Activated T-helper 1 cell treated with anti-CD3 and anti-CD28 coated beads, Interleukin-12 subunit alpha, Interleukin-12 subunit beta, Interleukin-2, Interleukin-4 antibody, amounts not matched to agents 30 ng/mL and 10 ng/mL and 1 ng/mL, durations not matched to agents 14 hours and 24 hours and 36 hours (primary cell): ENCODE data around the gene CFAP107. TPM values are rescaled to one million over a fixed set of nuclear protein-coding genes. Genes with fewer than 3 reads are reported as not detected.

Experiments used
- DNase-seq: peaks from one replicate; pipeline ENCODE4 v3.0.0; 2021; ENCODE audit warnings: low spot score
- H3K27ac Mint-ChIP-seq: one replicate; pipeline ENCODE4 v1.8.0; 2021; ENCODE audit warnings: mild to moderate bottlenecking, mixed read lengths
- H3K27me3 Mint-ChIP-seq: one replicate; pipeline ENCODE4 v1.8.0; 2022; ENCODE audit warnings: mild to moderate bottlenecking, moderate library complexity, mixed read lengths; ENCODE audit not compliant: insufficient read depth
- H3K36me3 Mint-ChIP-seq: one replicate; pipeline ENCODE4 v1.8.0; 2021; ENCODE audit warnings: low read depth, mixed read lengths
- H3K4me1 Mint-ChIP-seq: one replicate; pipeline ENCODE4 v1.8.0; 2021; ENCODE audit warnings: low read depth, mixed read lengths
- H3K4me3 Mint-ChIP-seq: one replicate; pipeline ENCODE4 v1.8.0; 2021; ENCODE audit warnings: mild to moderate bottlenecking, moderate library complexity, mixed read lengths
- H3K9me3 Mint-ChIP-seq: one replicate; pipeline ENCODE4 v1.8.0; 2021; ENCODE audit warnings: mixed read lengths
- intact Hi-C: fragments of 100-400 bp; cut with micrococcal nuclease; formaldehyde crosslinking; loops from one replicate; pipeline ENCODE4 v1.15.1; 2024
- total RNA-seq: library from RNA; stranded (reverse); gene quantifications from 2 replicates; pipeline ENCODE4 v1.2.3, GENCODE V29; 2022

The CFAP107 gene
- total RNA-seq, 1 donor from 2014 or later: not detected

DNA sequence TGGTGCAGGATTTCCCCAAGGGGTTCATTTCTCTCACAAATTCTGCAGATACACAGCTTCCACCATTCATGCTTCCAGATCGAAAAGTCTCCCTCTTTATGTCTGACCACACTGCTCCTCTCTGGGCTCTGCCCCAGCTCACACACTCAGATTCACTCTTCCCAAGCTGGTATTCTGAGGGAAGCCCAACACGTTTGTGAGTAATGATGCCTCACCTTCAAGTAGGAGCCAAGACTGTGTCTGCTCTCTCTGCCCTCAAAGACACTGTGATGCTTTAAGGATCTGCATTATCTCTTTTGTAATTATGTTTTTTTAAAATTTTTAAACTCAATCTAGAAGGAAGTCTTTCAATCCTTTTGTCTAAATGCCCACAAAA lies 65.4 kb downstream of the CFAP107 start:
- Mint-ChIP-seq H3K4me1 (no peaks in the 10 kb centered on the region), H3K9me3 (no peaks in the 10 kb centered on the region), H3K27me3 (peaks cover 4% of the 10 kb centered on the region), H3K36me3 (no peaks in the 10 kb centered on the region), H3K27ac (no peak overlapping the region), H3K4me3 (no peak overlapping the region)
- intact Hi-C loops: no loop called here
- DNase-seq: no peak

Other genes starting within 250 kb of the CFAP107 start
- 109 and 111 TPM in 2 replicates for gene DHRS3, start 128.0 kb upstream of the CFAP107 start, total RNA-seq
- gene AADACL4, start 102.1 kb upstream of the CFAP107 start, total RNA-seq: not detected in 2 replicates
- gene AADACL3, start 30.1 kb upstream of the CFAP107 start, total RNA-seq: not detected in 2 replicates
- not detected in 2 replicates for gene PRAMEF12, start 27.5 kb downstream of the CFAP107 start, total RNA-seq
- gene PRAMEF1, start 45.2 kb downstream of the CFAP107 start, total RNA-seq: not detected in 2 replicates
- gene PRAMEF11, start 85.2 kb downstream of the CFAP107 start, total RNA-seq: not detected in 2 replicates
- not detected in 2 replicates for gene HNRNPCL1, start 102.5 kb downstream of the CFAP107 start, total RNA-seq
- gene PRAMEF2, start 110.9 kb downstream of the CFAP107 start, total RNA-seq: not detected in 2 replicates
- not detected in 2 replicates for gene PRAMEF4, start 140.0 kb downstream of the CFAP107 start, total RNA-seq
- not detected in 2 replicates for gene PRAMEF10, start 152.1 kb downstream of the CFAP107 start, total RNA-seq
- gene PRAMEF7, start 170.4 kb downstream of the CFAP107 start, total RNA-seq: not detected in 2 replicates
- not detected in 2 replicates for gene PRAMEF6, start 201.4 kb downstream of the CFAP107 start, total RNA-seq